ENCODE results near the gene ZNF512. TPM values are rescaled to one million over a fixed set of nuclear protein-coding genes. Genes with fewer than 3 reads are reported as not detected.

Gene ZNF512
- total and polyA plus RNA-seq, 9 of the 15 experiments (the other 6 are each of a cell fraction or from before 2014, with no cell fraction given): 24.7 to 101 (median 65.9) TPM

- TF ChIP-seq TAF7 (tag; IDR thresholded peaks at IDR 0.05) (no peak), IRF9 (tag; IDR thresholded peaks at IDR 0.05) (no peak), GATAD2A (IDR thresholded peaks at IDR 0.05) (no peak), GTF2E2 (tag; IDR thresholded peaks at IDR 0.05) (no peak), HSF4 (CRISPR knock-in tag; IDR thresholded peaks at IDR 0.05; ENCODE audit: borderline replicate concordance) (no peak), HIVEP1 (CRISPR knock-in tag; IDR thresholded peaks at IDR 0.05) (no peak)
Measured at GRCh38 chr2:27572998-27573429, 9.8 kb upstream of the ZNF512 start (continued).

GRCh38 chr2:27573452-27573851 lies 9.4 kb upstream of the ZNF512 start:
- POLR2A ChIA-PET: interaction anchor here (0.6 to 1.9 kb wide), 3 partner anchors 9 to 82 kb away, joined by 3 to 7 read pairs (median 3); partner anchors contain the start of gene ZNF512
- TF ChIP-seq TAF9B (IDR thresholded peaks at IDR 0.05; ENCODE audit: partially characterized antibody) (no peak), SIRT6 (IDR thresholded peaks at IDR 0.05; ENCODE audit: low read depth, low read length) (no peak), HNRNPUL1 (IDR thresholded peaks at IDR 0.05; ENCODE audit: low read length) (no peak), NR2C2 (CRISPR knock-in tag; IDR thresholded peaks at IDR 0.05) (no peak), NR2C2 (tag; IDR thresholded peaks at IDR 0.05) (no peak), EHMT2 (IDR thresholded peaks at IDR 0.05) (no peak), SMARCC2 (IDR thresholded peaks at IDR 0.05; ENCODE audit: low read depth) (no peak), NRF1 (conservative IDR thresholded peaks at IDR 0.05 in 1 of 2, IDR thresholded peaks at IDR 0.05 in 1 of 2) (no peak), STAT6 (CRISPR knock-in tag; IDR thresholded peaks at IDR 0.05) (no peak), POLR2G (IDR thresholded peaks at IDR 0.05; ENCODE audit: low read depth, low read length) (no peak), NFIC (IDR thresholded peaks at IDR 0.05) (no peak), ZBTB26 (CRISPR knock-in tag; IDR thresholded peaks at IDR 0.05) (no peak), ZNF140 (CRISPR knock-in tag; IDR thresholded peaks at IDR 0.05) (no peak), ILK (tag; IDR thresholded peaks at IDR 0.05; ENCODE audit: borderline replicate concordance, low read depth) (no peak)

More at GRCh38 chr2:27573452-27573851, 9.4 kb upstream of the ZNF512 start:
- FAIRE-seq: no peak
- 18% methylated on average over 3 of the region's 3 CpGs for WGBS (ENCODE audit: insufficient coverage, low coverage, missing lambda C conversion rate)
- in situ Hi-C loops (cut with MboI): no loop called here
- no peak overlapping the region for H3K9ac ChIP-seq (ENCODE audit: insufficient read depth in 1 of 2, low read depth in 2 of 2, low read length in 2 of 2)
- no TSS peak for BruUV-seq (replicated peaks)
- H3K36me3 ChIP-seq (ENCODE audit: control insufficient read depth, insufficient read depth, low read length): no peaks in the 10 kb centered on the region
- H3K27ac ChIP-seq (ENCODE audit: extremely low read depth, low read depth, low read length): no peak overlapping the region
- no peak overlapping the region for H2AFZ ChIP-seq (ENCODE audit: low read depth, low read length)
- no peaks in the 10 kb centered on the region for H4K20me1 ChIP-seq (replicated peaks; ENCODE audit: control insufficient read depth, insufficient read depth, low read length)
- ATAC-seq: no peak
- no peaks in the 10 kb centered on the region for H3K9me1 ChIP-seq (ENCODE audit: control insufficient read depth, insufficient read depth, low read length)
- H3K4me2 ChIP-seq (ENCODE audit: insufficient read depth, low read length): no peak overlapping the region
- DNase-seq (ENCODE audit: extremely low read depth in 1 of 4, low spot score in 3 of 4): no peak
- H3K4me3 ChIP-seq: no peak overlapping the region
- H3K4me1 ChIP-seq (replicated peaks in 1 of 2; ENCODE audit: control insufficient read depth in 2 of 2, insufficient read depth in 2 of 2, low read length in 2 of 2): no peaks in the 10 kb centered on the region
- no peaks in the 10 kb centered on the region for H3K79me2 ChIP-seq (ENCODE audit: control insufficient read depth, insufficient read depth, low read length)
- CTCF ChIA-PET (ENCODE audit: low intra/inter-chr PET ratio): no interaction called here
- no peaks in the 10 kb centered on the region for H3K27me3 ChIP-seq (ENCODE audit: control insufficient read depth in 2 of 2, insufficient read depth in 2 of 2, low read length in 2 of 2)
- H3K9me3 ChIP-seq (replicated peaks; ENCODE audit: control insufficient read depth, insufficient read depth, low read depth, low read length): no peaks in the 10 kb centered on the region
- intact Hi-C loops (cut with micrococcal nuclease): no loop called here

All from K562 (cell line).